ENCODE results near the gene CA10.

CA10 gene

DNA sequence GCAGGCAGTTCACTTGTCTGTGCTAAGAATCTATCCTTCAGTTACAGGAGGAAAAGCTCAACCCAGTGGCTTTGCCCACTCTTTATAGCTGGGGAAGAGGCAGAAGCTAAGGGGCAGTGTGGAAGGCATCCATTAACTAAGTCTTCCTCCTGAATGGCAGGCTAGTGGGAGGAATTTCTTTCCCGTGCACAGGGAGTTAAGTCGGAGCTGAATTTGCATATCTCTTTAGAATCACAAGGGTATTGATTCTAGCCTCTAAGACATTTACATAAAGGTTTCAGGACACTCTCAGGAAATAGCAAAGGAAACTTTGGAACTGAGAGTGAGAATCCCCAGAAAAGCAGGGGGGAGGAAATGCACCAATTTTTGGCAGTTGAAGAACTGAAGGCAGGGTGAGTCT is 245.6 kb downstream of the CA10 start:
- no peak for TF ChIP-seq CTCF (IDR thresholded peaks at IDR 0.05; ENCODE audit: low read depth, low read length)
- H3K4me3 ChIP-seq (ENCODE audit: low read depth, low read length) = no peak overlapping the region

DNA sequence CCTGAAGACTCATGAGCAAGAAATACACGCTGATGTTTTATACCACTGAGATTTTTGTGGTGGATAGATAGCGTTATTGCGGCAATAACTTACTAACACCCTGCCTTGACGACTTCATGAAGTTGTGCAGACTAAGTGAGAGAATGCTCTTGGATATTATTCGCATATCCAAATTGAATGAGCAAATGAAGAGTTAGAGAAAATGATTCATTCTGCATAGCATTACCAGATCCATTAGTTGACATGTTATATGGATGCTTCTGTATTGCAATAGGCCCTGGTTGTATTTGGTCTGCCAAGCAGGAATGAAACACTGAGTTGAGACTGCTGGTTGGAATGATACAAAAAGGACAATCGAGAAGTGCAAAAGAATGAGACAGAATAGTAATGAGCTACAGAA is 247.3 kb downstream of the CA10 start:
- H3K4me3 ChIP-seq (ENCODE audit: low read depth, low read length) = no peak overlapping the region
- TF ChIP-seq CTCF (IDR thresholded peaks at IDR 0.05; ENCODE audit: low read depth, low read length) = no peak

GRCh38 chr17:51909971-51910370 is 248.5 kb downstream of the CA10 start:
- TF ChIP-seq CTCF (IDR thresholded peaks at IDR 0.05; ENCODE audit: low read depth, low read length) = no peak
- H3K4me3 ChIP-seq (ENCODE audit: low read depth, low read length) = no peak overlapping the region

DNA sequence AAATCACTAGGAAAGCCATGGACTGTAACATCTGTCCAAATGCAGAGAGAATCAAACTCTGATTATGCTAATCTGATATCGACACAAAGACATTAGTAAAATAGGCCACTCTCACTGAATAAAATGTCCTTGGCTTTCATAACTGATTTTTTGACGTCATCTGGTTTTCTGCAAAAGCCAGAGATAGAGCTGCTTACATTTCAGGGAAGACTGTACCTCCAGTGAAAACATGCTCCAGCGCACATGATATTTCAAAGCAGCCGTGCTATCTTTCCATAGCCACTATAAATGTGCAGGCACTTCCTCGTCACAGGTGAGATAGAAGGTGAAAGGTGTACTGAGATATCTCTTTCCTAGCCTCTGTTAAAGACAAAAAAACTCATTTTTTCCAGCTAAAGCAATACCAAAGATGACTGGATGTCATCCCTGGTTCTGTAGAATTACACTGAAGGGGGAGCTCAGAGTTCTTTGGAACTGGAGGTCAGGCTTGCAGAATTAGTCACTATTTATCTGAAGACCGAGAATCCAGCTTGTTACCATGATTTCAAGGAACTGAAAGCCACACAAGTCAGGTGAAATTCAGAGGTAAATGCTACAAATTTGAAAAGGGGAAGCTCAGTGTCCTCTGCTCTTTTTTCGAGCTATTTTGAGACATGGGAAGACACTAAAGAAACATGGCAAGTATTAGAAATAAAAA is 249.5 kb downstream of the CA10 start:
- no peak for TF ChIP-seq CTCF (IDR thresholded peaks at IDR 0.05; ENCODE audit: low read depth, low read length)
- no peak overlapping the region for H3K4me3 ChIP-seq (ENCODE audit: low read depth, low read length)

GRCh38 chr17:51907041-51907440 is 251.5 kb downstream of the CA10 start:
- H3K4me3 ChIP-seq (ENCODE audit: low read depth, low read length) = no peak overlapping the region
- no peak for TF ChIP-seq CTCF (IDR thresholded peaks at IDR 0.05; ENCODE audit: low read depth, low read length)

DNA sequence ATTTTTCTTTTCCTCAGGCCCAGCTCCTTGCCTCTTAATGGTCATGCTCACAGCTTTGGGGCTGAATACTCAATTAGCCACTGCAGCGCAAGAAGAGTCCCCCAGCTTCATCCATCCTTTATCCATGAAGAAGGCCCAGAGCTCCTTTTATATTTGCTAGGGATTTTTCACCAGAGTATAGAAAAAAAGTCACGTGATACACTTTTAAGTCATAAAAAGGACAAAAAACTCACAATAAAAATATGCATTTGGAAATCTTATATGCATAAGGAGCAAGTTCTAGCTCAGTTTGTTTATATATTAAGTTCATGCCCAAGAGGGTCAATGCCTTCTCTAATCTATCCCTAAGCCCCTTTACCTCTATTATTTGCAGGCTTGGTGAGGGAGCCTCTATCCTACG is 254.1 kb downstream of the CA10 start:
- no peak for TF ChIP-seq CTCF (IDR thresholded peaks at IDR 0.05; ENCODE audit: low read depth, low read length)
- H3K4me3 ChIP-seq (ENCODE audit: low read depth, low read length) = no peak overlapping the region

DNA sequence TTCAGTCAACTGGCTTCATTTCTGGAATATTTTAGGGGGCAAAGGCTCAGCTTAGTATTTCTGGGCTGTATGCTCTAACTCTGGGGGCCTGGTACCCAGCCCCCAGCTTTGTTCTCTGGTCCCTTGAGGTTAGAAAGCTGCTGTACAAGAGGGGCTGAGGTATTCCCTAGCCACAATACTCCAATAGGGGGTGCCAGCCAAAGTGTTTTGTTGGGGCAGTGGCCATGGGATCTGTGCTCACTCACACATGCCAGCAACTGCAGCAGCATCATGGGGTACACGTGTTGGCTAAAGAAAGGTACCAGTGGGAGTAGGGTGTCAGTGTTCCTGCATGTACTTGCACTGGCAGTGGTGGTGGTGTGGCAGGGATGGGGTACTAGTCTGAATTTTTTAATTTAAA is 257.3 kb downstream of the CA10 start:
- no peak overlapping the region for H3K4me3 ChIP-seq (ENCODE audit: low read depth, low read length)
- no peak for TF ChIP-seq CTCF (IDR thresholded peaks at IDR 0.05; ENCODE audit: low read depth, low read length)

Measured in WI38 (cell line).